ENCODE data around the gene SLC35G2.

The SLC35G2 gene

GRCh38 chr3:136818769-136819391 lies at the start of gene SLC35G2:
Gene SLC35G2, plus strand, starts transcription at chr3:136819126. Its CDS starts 35,335 bp downstream, at chr3:136854461.
- Histone ChIP-seq H3K27ac (peak within 1 kb of the TSS; percentile 45; the same call in 1 of the 2 replicates), H3K4me3 (peak within 1 kb of the TSS; percentile 83), H3K9ac (ENCODE audit: insufficient read length) (peak within 1 kb of the TSS; percentile 77), H3K9me3 (ENCODE audit: low read depth, low read length) (no peaks in the 10 kb centered on the region), H3K36me3 (ENCODE audit: insufficient read depth, low read length) (no peaks in the 10 kb centered on the region)
- DNase-seq (ENCODE audit: low read depth, low spot score): no peak
- no peak for TF ChIP-seq EZH2 (IDR thresholded peaks at IDR 0.05)
- no peak for TF ChIP-seq FOXP2 (optimal IDR thresholded peaks at IDR 0.05; ENCODE audit: control extremely low read depth, extremely low read length, insufficient read depth)
- TF ChIP-seq POLR2AphosphoS5 (IDR thresholded peaks at IDR 0.05; ENCODE audit: borderline replicate concordance, low read depth, low read length): peak; percentile 73

- no peaks in the 10 kb centered on the region for H3K36me3 ChIP-seq (ENCODE audit: insufficient read depth, low read length)
- H3K9me3 ChIP-seq (ENCODE audit: low read depth, low read length): no peaks in the 10 kb centered on the region
- no peak for TF ChIP-seq POLR2AphosphoS5 (IDR thresholded peaks at IDR 0.05; ENCODE audit: borderline replicate concordance, low read depth, low read length)
- TF ChIP-seq FOXP2 (optimal IDR thresholded peaks at IDR 0.05; ENCODE audit: control extremely low read depth, extremely low read length, insufficient read depth): no peak
- TF ChIP-seq EZH2 (IDR thresholded peaks at IDR 0.05): no peak
- no peak overlapping the region for H3K27ac ChIP-seq
- DNase-seq (ENCODE audit: low read depth, low spot score): no peak
- H3K4me3 ChIP-seq: no peak overlapping the region
- H3K9ac ChIP-seq (ENCODE audit: insufficient read length): no peak overlapping the region
Observed at GRCh38 chr3:136772709-136773108, 46.2 kb upstream of the SLC35G2 start.

- H3K36me3 ChIP-seq (ENCODE audit: insufficient read depth, low read length): no peaks in the 10 kb centered on the region
- no peak for DNase-seq (ENCODE audit: low read depth, low spot score)
- no peak overlapping the region for H3K9ac ChIP-seq (ENCODE audit: insufficient read length)
- no peak overlapping the region for H3K27ac ChIP-seq
- H3K4me3 ChIP-seq: no peak overlapping the region
- TF ChIP-seq POLR2AphosphoS5 (IDR thresholded peaks at IDR 0.05; ENCODE audit: borderline replicate concordance, low read depth, low read length): no peak
- no peak for TF ChIP-seq EZH2 (IDR thresholded peaks at IDR 0.05)
- no peak for TF ChIP-seq FOXP2 (optimal IDR thresholded peaks at IDR 0.05; ENCODE audit: control extremely low read depth, extremely low read length, insufficient read depth)
- H3K9me3 ChIP-seq (ENCODE audit: low read depth, low read length): no peaks in the 10 kb centered on the region
Observed at GRCh38 chr3:136778865-136779264, 40.1 kb upstream of the SLC35G2 start.

- no peak overlapping the region for H3K9ac ChIP-seq (ENCODE audit: insufficient read length)
- TF ChIP-seq FOXP2 (optimal IDR thresholded peaks at IDR 0.05; ENCODE audit: control extremely low read depth, extremely low read length, insufficient read depth) (no peak), EZH2 (IDR thresholded peaks at IDR 0.05) (no peak), POLR2AphosphoS5 (IDR thresholded peaks at IDR 0.05; ENCODE audit: borderline replicate concordance, low read depth, low read length) (no peak)
- no peaks in the 10 kb centered on the region for H3K9me3 ChIP-seq (ENCODE audit: low read depth, low read length)
- H3K27ac ChIP-seq: no peak overlapping the region
- H3K36me3 ChIP-seq (ENCODE audit: insufficient read depth, low read length): no peaks in the 10 kb centered on the region
- no peak overlapping the region for H3K4me3 ChIP-seq
- no peak for DNase-seq (ENCODE audit: low read depth, low spot score)
Observed at GRCh38 chr3:136780741-136781140, 38.2 kb upstream of the SLC35G2 start.

GRCh38 chr3:136783708-136784191 lies 35.2 kb upstream of the SLC35G2 start:
- H3K9me3 ChIP-seq (ENCODE audit: low read depth, low read length): no peaks in the 10 kb centered on the region
- H3K9ac ChIP-seq (ENCODE audit: insufficient read length): no peak overlapping the region
- H3K36me3 ChIP-seq (ENCODE audit: insufficient read depth, low read length): no peaks in the 10 kb centered on the region
- no peak for TF ChIP-seq EZH2 (IDR thresholded peaks at IDR 0.05)
- no peak for TF ChIP-seq POLR2AphosphoS5 (IDR thresholded peaks at IDR 0.05; ENCODE audit: borderline replicate concordance, low read depth, low read length)
- TF ChIP-seq FOXP2 (optimal IDR thresholded peaks at IDR 0.05; ENCODE audit: control extremely low read depth, extremely low read length, insufficient read depth): no peak
- H3K4me3 ChIP-seq: no peak overlapping the region
- DNase-seq (ENCODE audit: low read depth, low spot score): no peak
- no peak overlapping the region for H3K27ac ChIP-seq

- Histone ChIP-seq H3K27ac (peak overlapping the region; percentile 99), H3K4me3 (peak overlapping the region; percentile 73), H3K9me3 (ENCODE audit: low read depth, low read length) (no peaks in the 10 kb centered on the region), H3K9ac (ENCODE audit: insufficient read length) (peak overlapping the region; percentile 83), H3K36me3 (ENCODE audit: insufficient read depth, low read length) (no peaks in the 10 kb centered on the region)
- no peak for TF ChIP-seq POLR2AphosphoS5 (IDR thresholded peaks at IDR 0.05; ENCODE audit: borderline replicate concordance, low read depth, low read length)
- TF ChIP-seq EZH2 (IDR thresholded peaks at IDR 0.05): no peak
- TF ChIP-seq FOXP2 (optimal IDR thresholded peaks at IDR 0.05; ENCODE audit: control extremely low read depth, extremely low read length, insufficient read depth): no peak
- peak; percentile 32 for DNase-seq (ENCODE audit: low read depth, low spot score)
Observed at GRCh38 chr3:136787349-136787748, 31.6 kb upstream of the SLC35G2 start.

GRCh38 chr3:136788154-136788553 lies 30.8 kb upstream of the SLC35G2 start:
- no peak overlapping the region for H3K27ac ChIP-seq
- TF ChIP-seq POLR2AphosphoS5 (IDR thresholded peaks at IDR 0.05; ENCODE audit: borderline replicate concordance, low read depth, low read length): no peak
- TF ChIP-seq EZH2 (IDR thresholded peaks at IDR 0.05): no peak
- TF ChIP-seq FOXP2 (optimal IDR thresholded peaks at IDR 0.05; ENCODE audit: control extremely low read depth, extremely low read length, insufficient read depth): no peak
- DNase-seq (ENCODE audit: low read depth, low spot score): no peak
- no peak overlapping the region for H3K9ac ChIP-seq (ENCODE audit: insufficient read length)
- no peaks in the 10 kb centered on the region for H3K36me3 ChIP-seq (ENCODE audit: insufficient read depth, low read length)
- H3K9me3 ChIP-seq (ENCODE audit: low read depth, low read length): no peaks in the 10 kb centered on the region
- no peak overlapping the region for H3K4me3 ChIP-seq

- Histone ChIP-seq H3K9ac (ENCODE audit: insufficient read length) (no peak overlapping the region), H3K36me3 (ENCODE audit: insufficient read depth, low read length) (no peaks in the 10 kb centered on the region), H3K27ac (no peak overlapping the region), H3K4me3 (no peak overlapping the region), H3K9me3 (ENCODE audit: low read depth, low read length) (no peaks in the 10 kb centered on the region)
- DNase-seq (ENCODE audit: low read depth, low spot score): no peak
- TF ChIP-seq POLR2AphosphoS5 (IDR thresholded peaks at IDR 0.05; ENCODE audit: borderline replicate concordance, low read depth, low read length) (no peak), EZH2 (IDR thresholded peaks at IDR 0.05) (no peak), FOXP2 (optimal IDR thresholded peaks at IDR 0.05; ENCODE audit: control extremely low read depth, extremely low read length, insufficient read depth) (no peak)
Observed at GRCh38 chr3:136789976-136790375, 28.9 kb upstream of the SLC35G2 start.
